Endothelial cell of umbilical vein (primary cell): ENCODE results near the gene TMEM255A. TPM values are rescaled to one million over a fixed set of nuclear protein-coding genes. Genes with fewer than 3 reads are reported as not detected.

ENCODE experiments used
- BruUV-seq: library from RNA; stranded (reverse); fragments of 400-500 nt; replicated peaks from 2 replicates; lab custom pipeline; 2021; lab: Mats Ljungman, UMichigan
- CTCF ChIA-PET: fragments of 300-600, 350-600 bp; sonication (Branson Sonifier 250); formaldehyde crosslinking; loops from one replicate; lab custom pipeline; 2021; ENCODE audit warnings: antibody characterized with exemption, inconsistent platforms; lab: Charles Lee
- POLR2A ChIA-PET: fragments of 300-600, 350-600 bp; sonication (Branson Sonifier 250); formaldehyde crosslinking; loops from one replicate; lab custom pipeline; 2021; ENCODE audit warnings: antibody characterized with exemption, inconsistent platforms; lab: Charles Lee
- DNase-seq: peaks from one replicate; pipeline ENCODE4 v3.0.0-alpha.2; 2011; ENCODE audit warnings: low read depth, low spot score
- FAIRE-seq: peaks from 2 replicates; lab custom pipeline; 2011; peaks lifted over from hg19 to GRCh38; lab: Jason Lieb, UNC
- H2AFZ ChIP-seq: 2 replicates; pipeline ENCODE4 v1.6.0; 2012; ENCODE audit warnings: low read depth, low read length, control low read depth, inconsistent platforms
- H3K27ac ChIP-seq: 2 replicates; pipeline ENCODE4 v1.5.1; 2011; ENCODE audit warnings: low read depth, mild to moderate bottlenecking, control low read depth, low read length, moderate library complexity; ENCODE audit not compliant: insufficient read depth
- H3K27me3 ChIP-seq, 2 experiments: 2 replicates each; pipeline versions ENCODE4 v1.6.0 to v1.6.1; 2011; ENCODE audit warnings: low read length in 2 of 2, mixed read lengths in 1 of 2; ENCODE audit not compliant: control insufficient read depth in 2 of 2, insufficient read depth in 2 of 2
- H3K36me3 ChIP-seq, 2 experiments: 2 replicates in 1 of 2; 3 replicates in 1 of 2; pipeline ENCODE4 v1.5.1; 2011; ENCODE audit warnings: low read length in 2 of 2, mild to moderate bottlenecking in 1 of 2, moderate library complexity in 1 of 2; ENCODE audit not compliant: control insufficient read depth in 2 of 2, insufficient read depth in 2 of 2; ENCODE audit errors: extremely low read depth in 1 of 2
- H3K4me1 ChIP-seq: 3 replicates; pipeline ENCODE4 v1.5.1; 2011; ENCODE audit warnings: mild to moderate bottlenecking, low read length; ENCODE audit not compliant: control insufficient read depth, insufficient read depth; ENCODE audit errors: extremely low read depth
- H3K4me2 ChIP-seq: 2 replicates; pipeline ENCODE4 v1.6.1; 2011; ENCODE audit warnings: low read length, control low read depth, mixed read lengths; ENCODE audit not compliant: insufficient read depth
- H3K4me3 ChIP-seq, 3 experiments: fragments of 200-600 bp in 1 of 3; sonication (generic), shearing (Covaris generic) in 1 of 3; replicated peaks in 1 of 3; 2 replicates each; pipeline ENCODE4 v1.5.1; 2011 to 2016; ENCODE audit warnings: control low read depth in 3 of 3, low read length in 3 of 3, mild to moderate bottlenecking in 2 of 3, inconsistent platforms in 1 of 3, low read depth in 1 of 3, moderate library complexity in 1 of 3; ENCODE audit not compliant: insufficient read depth in 1 of 3
- H3K79me2 ChIP-seq: 2 replicates; pipeline ENCODE4 v1.6.0; 2012; ENCODE audit warnings: low read length, inconsistent platforms; ENCODE audit not compliant: control insufficient read depth, insufficient read depth
- H3K9ac ChIP-seq: replicated peaks from 2 replicates; pipeline ENCODE3; 2011; ENCODE audit warnings: low read length, control low read depth; ENCODE audit not compliant: insufficient read depth; ENCODE audit errors: extremely low read depth
- H3K9me1 ChIP-seq: replicated peaks from 3 replicates; pipeline ENCODE4 v1.6.0; 2011; ENCODE audit warnings: mild to moderate bottlenecking, low read length; ENCODE audit not compliant: control insufficient read depth, insufficient read depth; ENCODE audit errors: extremely low read depth
- H3K9me3 ChIP-seq: replicated peaks from 2 replicates; pipeline ENCODE4 v1.5.1; 2012; ENCODE audit warnings: low read length, inconsistent platforms; ENCODE audit not compliant: control insufficient read depth, insufficient read depth
- H4K20me1 ChIP-seq: replicated peaks from 2 replicates; pipeline ENCODE3; 2011; ENCODE audit warnings: mild to moderate bottlenecking, low read length; ENCODE audit not compliant: control insufficient read depth, insufficient read depth; ENCODE audit errors: extremely low read depth
- CTCF ChIP-seq, 2 donors: IDR thresholded peaks; 1 replicate in 1 of 2; 2 replicates in 1 of 2; pipeline ENCODE4 v1.5.1; 2011; ENCODE audit warnings: low read length in 2 of 2, mild to moderate bottlenecking in 2 of 2, moderate library complexity in 2 of 2, control low read depth in 1 of 2, inconsistent platforms in 1 of 2, low read depth in 1 of 2; ENCODE audit not compliant: insufficient read depth in 1 of 2; ENCODE audit errors: extremely low read depth in 1 of 2
- EZH2 ChIP-seq: IDR thresholded peaks from 2 replicates; pipeline ENCODE4 v1.6.1; 2012; ENCODE audit warnings: borderline replicate concordance, low read depth, mild to moderate bottlenecking, moderate library complexity, low read length, inconsistent platforms; ENCODE audit not compliant: severe bottlenecking
- GATA2 ChIP-seq: IDR thresholded peaks from 2 replicates; pipeline ENCODE4 v1.7.0; 2011; ENCODE audit warnings: low read depth, mild to moderate bottlenecking, moderate library complexity, mixed read lengths, low read length; ENCODE audit not compliant: insufficient read length, insufficient read depth
- JUN ChIP-seq: IDR thresholded peaks from 2 replicates; pipeline ENCODE4 v1.6.1; 2011; ENCODE audit warnings: borderline replicate concordance, low read depth; ENCODE audit not compliant: insufficient read length, insufficient read depth
- MYC ChIP-seq: IDR thresholded peaks from one replicate; pipeline ENCODE4 v1.6.1; 2011; ENCODE audit warnings: mild to moderate bottlenecking, low read depth, low read length
- POLR2A ChIP-seq: IDR thresholded peaks from 2 replicates; pipeline ENCODE4 v1.6.1; 2012; ENCODE audit warnings: low read depth, mild to moderate bottlenecking, control low read depth, low read length
- POLR2AphosphoS5 ChIP-seq: IDR thresholded peaks from 2 replicates; pipeline ENCODE4 v1.6.1; 2012; ENCODE audit warnings: low read depth, mild to moderate bottlenecking, control low read depth, low read length, moderate library complexity; ENCODE audit not compliant: insufficient read depth
- dilution Hi-C: fragments of 300-500 bp; cut with MboI; formaldehyde crosslinking; loops from one replicate; pipeline ENCODE4 v1.15.0; 2019; ENCODE audit warnings: low sequenced_read_pairs; ENCODE audit not compliant: extremely low pct_ligation_motif_present
- intact Hi-C: fragments of 100-400 bp; cut with micrococcal nuclease; formaldehyde crosslinking; loops from one replicate; pipeline ENCODE4 v1.10.0; 2022
- polyA plus RNA-seq, 4 experiments: library from polyadenylated mRNA; depleted of rRNA in 3 of 4; stranded (reverse) in 3 of 4; unstranded in 1 of 4; fragments of >200 nt; gene quantifications; 2 replicates each; pipeline versions ENCODE4 v1.2.1 to v1.2.3, GENCODE V29; 2011 to 2012; ENCODE audit warnings: missing spikeins in 1 of 4
- total RNA-seq: library from RNA; stranded (reverse); gene quantifications from 2 replicates; pipeline ENCODE4 v1.2.3, GENCODE V29; 2021
- TF ChIP-seq, protein P1 (sequence below): IDR thresholded peaks from 2 replicates; pipeline ENCODE4 v1.6.1; 2011; ENCODE audit not compliant: insufficient read depth, insufficient read length

The TMEM255A gene
- total and polyA plus RNA-seq, 2 donors (not counting 3 experiments of a cell fraction or from before 2014, with no cell fraction given), result not detected

DNA sequence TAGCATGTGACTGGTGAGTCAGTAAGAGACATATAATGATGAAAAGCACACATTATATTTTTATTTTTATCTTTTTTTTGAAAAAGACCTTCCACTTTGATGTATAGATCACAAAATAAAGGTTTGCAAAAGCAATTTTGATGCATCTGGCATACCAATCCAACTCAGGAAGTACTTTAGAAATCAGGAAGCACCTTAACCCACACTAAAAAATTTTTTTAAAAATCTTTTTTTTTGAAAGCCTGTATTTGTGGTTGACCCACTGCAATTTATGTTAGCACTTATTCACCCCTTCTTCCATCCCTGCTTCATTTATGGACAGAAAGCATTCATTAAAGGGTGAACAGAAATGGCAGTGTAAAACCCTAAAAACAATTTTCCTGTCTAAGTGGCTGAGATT lies 16.6 kb downstream of the TMEM255A start:
- CTCF ChIA-PET, result no interaction called here
- H3K9me1 ChIP-seq, result no peaks in the 10 kb centered on the region
- dilution Hi-C loops, result no loop called here
- DNase-seq (no peak), FAIRE-seq (no peak)
- no peaks in the 10 kb centered on the region for H3K79me2 ChIP-seq
- no peaks in the 10 kb centered on the region for H3K27me3 ChIP-seq
- no TSS peak for BruUV-seq
- H3K4me1 ChIP-seq, result no peaks in the 10 kb centered on the region
- POLR2A ChIA-PET, result no interaction called here
- no peaks in the 10 kb centered on the region for H4K20me1 ChIP-seq
- intact Hi-C loops, result no loop called here
- no peak overlapping the region for H3K4me2 ChIP-seq
- H2AFZ ChIP-seq, result no peak overlapping the region
- TF ChIP-seq CTCF (IDR thresholded peaks at IDR 0.05; ENCODE audit: extremely low read depth in 1 of 2, insufficient read depth in 1 of 2, low read depth in 1 of 2, low read length in 2 of 2), result no peak
- TF ChIP-seq, protein P1, sequence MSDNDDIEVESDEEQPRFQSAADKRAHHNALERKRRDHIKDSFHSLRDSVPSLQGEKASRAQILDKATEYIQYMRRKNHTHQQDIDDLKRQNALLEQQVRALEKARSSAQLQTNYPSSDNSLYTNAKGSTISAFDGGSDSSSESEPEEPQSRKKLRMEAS, result no peak
- no peak for TF ChIP-seq POLR2AphosphoS5
- no peak for TF ChIP-seq MYC
- no peak for TF ChIP-seq GATA2
- no peak for TF ChIP-seq POLR2A
- TF ChIP-seq JUN, result no peak
- TF ChIP-seq EZH2, result no peak
- no peak overlapping the region for H3K27ac ChIP-seq
- no peaks in the 10 kb centered on the region for H3K36me3 ChIP-seq
- no peak overlapping the region for H3K4me3 ChIP-seq
- H3K9me3 ChIP-seq, result no peaks in the 10 kb centered on the region
- H3K9ac ChIP-seq, result no peak overlapping the region
